GM20431 (cell line): ENCODE data around the gene CABYR.

Experiments used
- in situ Hi-C: fragments of 300-500 bp; cut with MseI, MboI; formaldehyde crosslinking; loops from one replicate; pipeline ENCODE4 v1.15.0; 2020; ENCODE audit warnings: low sequenced_read_pairs; ENCODE audit not compliant: unreplicated experiment

Gene CABYR

GRCh38 chr18:24138789-24139616 lies at the start of gene CABYR:
CABYR (plus strand) TSS chr18:24139062; CDS start chr18:24143115, 4,053 bp downstream.
- in situ Hi-C loops: no loop called here

- in situ Hi-C loops: no loop called here
Observed at GRCh38 chr18:24089076-24089475, 49.8 kb upstream of the CABYR start.

- in situ Hi-C loops: no loop called here
Observed at GRCh38 chr18:24089515-24090337, 49.1 kb upstream of the CABYR start.

- in situ Hi-C loops: no loop called here
Observed at GRCh38 chr18:24090876-24091275, 48.0 kb upstream of the CABYR start.

GRCh38 chr18:24094561-24094960 lies 44.3 kb upstream of the CABYR start:
- in situ Hi-C loops: no loop called here

GRCh38 chr18:24095976-24096375 lies 42.9 kb upstream of the CABYR start:
- in situ Hi-C loops: no loop called here

- in situ Hi-C loops: loop anchor here (25.0 kb wide), 1 partner anchor 191 kb away; no protein-coding TSS in a partner anchor
Observed at GRCh38 chr18:24103320-24104021, 35.4 kb upstream of the CABYR start.

- in situ Hi-C loops: loop anchor here (25.0 kb wide), 1 partner anchor 192 kb away; no protein-coding TSS in a partner anchor
Observed at GRCh38 chr18:24104486-24104885, 34.4 kb upstream of the CABYR start.

- in situ Hi-C loops: loop anchor here (25.0 kb wide), 1 partner anchor 196 kb away; no protein-coding TSS in a partner anchor
Observed at GRCh38 chr18:24108641-24109040, 30.2 kb upstream of the CABYR start.

GRCh38 chr18:24111936-24112335 lies 26.9 kb upstream of the CABYR start:
- in situ Hi-C loops: loop anchor here (25.0 kb wide), 1 partner anchor 200 kb away; no protein-coding TSS in a partner anchor

GRCh38 chr18:24112464-24112863 lies 26.4 kb upstream of the CABYR start:
- in situ Hi-C loops: loop anchor here (25.0 kb wide), 1 partner anchor 200 kb away; no protein-coding TSS in a partner anchor

GRCh38 chr18:24112874-24113615 lies 25.8 kb upstream of the CABYR start:
- in situ Hi-C loops: loop anchor here (25.0 kb wide), 1 partner anchor 201 kb away; no protein-coding TSS in a partner anchor

GRCh38 chr18:24114924-24115549 lies 23.8 kb upstream of the CABYR start:
- in situ Hi-C loops: loop anchor here (25.0 kb wide), 1 partner anchor 203 kb away; no protein-coding TSS in a partner anchor

GRCh38 chr18:24115628-24116027 lies 23.2 kb upstream of the CABYR start:
- in situ Hi-C loops: loop anchor here (25.0 kb wide), 1 partner anchor 203 kb away; no protein-coding TSS in a partner anchor

GRCh38 chr18:24118750-24119577 lies 19.9 kb upstream of the CABYR start:
- in situ Hi-C loops: loop anchor here (25.0 kb wide), 1 partner anchor 207 kb away; no protein-coding TSS in a partner anchor

GRCh38 chr18:24120676-24121075 lies 18.2 kb upstream of the CABYR start:
- in situ Hi-C loops: loop anchor here (25.0 kb wide), 1 partner anchor 208 kb away; no protein-coding TSS in a partner anchor

- in situ Hi-C loops: loop anchor here (25.0 kb wide), 1 partner anchor 209 kb away; no protein-coding TSS in a partner anchor
Observed at GRCh38 chr18:24121625-24122024, 17.2 kb upstream of the CABYR start.
